Activated naive CD4-positive, alpha-beta T cell treated with Interleukin-2 at 50 U/mL for 16 hours (primary cell): ENCODE results near the gene PLD1.
"Not testable (repeated sequence)": the region's sequence is repeated elsewhere in the genome, so short reads cannot be mapped to it uniquely, and the experiment has no call there.

ENCODE experiments used
- DNase-seq: peaks from one replicate; pipeline ENCODE4 v3.0.0-alpha.2; 2020

PLD1 gene

DNA sequence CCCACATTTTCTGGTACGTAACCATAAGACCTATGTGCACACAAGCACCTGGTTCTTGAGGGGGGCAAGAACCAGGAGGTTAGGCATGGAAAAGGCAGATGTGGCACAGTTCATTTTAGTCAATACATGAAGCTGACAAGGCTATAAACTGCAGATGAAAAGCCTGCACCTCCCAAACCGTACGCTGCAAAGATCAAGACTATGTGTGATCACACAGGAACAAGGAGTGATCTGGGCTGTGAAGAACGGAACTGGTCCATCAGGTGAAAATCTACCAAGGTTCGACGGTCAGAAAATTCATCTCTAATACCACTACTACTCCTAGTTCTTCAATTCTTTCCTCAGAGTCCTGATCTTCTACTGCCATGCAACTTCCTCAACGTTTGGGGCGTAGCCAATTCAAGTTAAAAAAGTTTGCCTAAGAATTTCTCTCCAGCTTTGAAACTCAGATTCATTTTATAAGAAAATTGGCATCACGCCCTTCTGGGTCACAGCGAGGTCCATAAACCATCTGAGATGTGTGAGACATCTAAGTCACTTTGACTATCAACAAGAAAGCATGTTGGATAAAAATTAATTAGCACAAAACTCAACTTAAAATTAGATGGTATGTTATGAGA lies 41.9 kb downstream of the PLD1 start:
- no peak for DNase-seq

DNA sequence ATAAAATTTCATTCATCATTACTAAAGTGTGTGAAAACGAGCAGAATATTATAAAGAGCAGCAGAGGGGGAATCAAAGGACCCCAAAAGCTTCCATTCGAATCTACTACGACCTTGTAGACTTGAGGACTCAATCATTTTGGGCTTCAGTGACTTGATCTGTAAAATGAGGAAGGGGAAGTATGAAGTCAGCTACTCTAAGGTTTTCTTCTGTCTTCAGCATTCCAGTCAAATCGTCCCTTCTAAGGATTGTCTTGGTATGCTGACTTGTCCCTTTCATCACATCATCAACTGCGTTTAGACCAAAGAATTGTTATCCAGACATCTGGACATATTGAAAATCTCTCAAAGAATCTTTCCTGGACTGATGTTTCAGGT lies 44.8 kb downstream of the PLD1 start:
- no peak for DNase-seq

DNA sequence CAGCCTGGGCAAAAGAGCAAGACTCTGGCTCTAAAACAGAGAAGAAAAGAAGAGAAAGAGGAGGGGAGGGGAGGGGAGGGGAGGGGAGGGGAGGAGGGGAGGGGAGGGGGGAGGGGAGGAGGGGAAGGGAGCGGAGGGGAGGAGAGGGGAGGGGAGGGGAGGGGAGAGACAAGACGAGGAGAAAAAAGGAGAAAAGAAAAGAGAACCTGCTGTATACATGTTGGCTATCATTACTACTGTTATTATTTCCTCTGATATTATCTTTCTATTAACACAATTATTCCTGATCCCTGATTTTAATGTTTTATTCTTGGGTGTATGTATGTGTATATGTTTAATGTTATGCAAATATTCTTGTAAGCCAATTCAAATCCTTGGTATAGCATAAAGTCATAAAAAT lies 46.9 kb downstream of the PLD1 start:
- no peak for DNase-seq

DNA sequence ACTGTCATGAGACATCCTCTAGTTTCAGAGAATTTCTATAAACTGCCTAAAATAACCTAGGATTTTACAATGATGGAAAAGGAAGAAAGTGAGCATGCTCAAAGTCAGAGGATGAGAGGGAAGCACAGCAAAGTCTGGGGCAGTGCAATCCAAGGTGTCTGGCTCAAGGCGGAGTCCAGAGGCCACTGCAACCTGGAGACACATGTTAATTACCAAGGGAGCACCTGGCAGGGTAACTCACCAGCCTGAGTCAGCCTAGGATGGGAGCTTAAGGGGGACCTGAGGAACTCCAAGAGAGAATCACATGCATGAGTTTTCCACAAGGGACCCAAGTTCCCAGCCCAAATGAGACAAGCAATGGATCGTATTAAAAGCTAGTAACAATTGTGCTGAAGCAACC lies 49.8 kb downstream of the PLD1 start:
- no peak for DNase-seq

DNA sequence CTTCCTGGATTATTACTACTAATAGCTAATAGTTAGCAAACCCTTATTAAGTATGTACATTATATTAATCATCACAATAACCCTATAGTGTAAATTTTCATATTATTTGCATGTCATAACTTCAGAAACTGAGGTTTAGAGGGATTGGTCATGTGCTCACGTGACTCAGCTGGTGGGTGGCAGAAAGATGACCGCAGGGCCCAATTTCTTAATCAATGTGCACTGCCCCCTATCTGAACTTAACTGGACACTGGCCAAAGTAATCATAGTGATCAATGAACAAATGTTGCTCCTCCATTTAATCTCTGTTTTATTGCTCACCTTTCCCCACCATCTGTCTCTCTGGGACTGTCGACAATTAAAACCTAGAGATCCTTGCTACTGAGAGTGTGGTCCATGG lies 52.2 kb downstream of the PLD1 start:
- DNase-seq = no peak

DNA sequence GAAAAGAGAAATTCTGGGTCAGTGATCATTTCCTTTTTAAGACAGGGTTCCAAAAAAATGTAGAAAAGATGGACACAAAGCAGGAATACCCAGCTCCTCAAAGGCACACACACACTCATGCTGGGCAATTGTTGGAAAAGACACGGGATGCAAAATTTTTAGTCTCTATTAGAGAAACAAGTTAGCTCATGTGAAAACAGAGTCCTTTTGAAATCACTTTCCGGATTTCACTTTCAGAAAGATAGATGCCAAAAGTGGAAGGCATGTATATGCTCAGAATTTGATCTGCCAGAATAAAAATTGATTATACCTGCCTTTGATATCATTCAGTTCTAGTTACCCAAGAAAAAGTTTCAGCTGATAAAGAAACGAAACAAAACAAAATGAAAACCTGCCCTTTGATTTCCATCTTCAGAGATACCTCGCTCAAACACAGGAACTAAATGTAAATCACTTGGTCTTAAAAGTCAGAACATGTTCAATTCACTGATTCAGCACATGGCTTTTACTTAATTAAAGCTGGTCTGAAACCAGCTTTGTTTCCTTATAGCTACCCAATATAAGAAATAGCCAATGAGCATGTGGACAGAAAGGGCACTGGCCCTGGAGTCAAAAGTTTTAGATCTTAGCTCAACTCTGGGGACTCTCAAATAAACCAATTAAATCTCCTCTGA lies 52.8 kb downstream of the PLD1 start:
- DNase-seq = no peak

DNA sequence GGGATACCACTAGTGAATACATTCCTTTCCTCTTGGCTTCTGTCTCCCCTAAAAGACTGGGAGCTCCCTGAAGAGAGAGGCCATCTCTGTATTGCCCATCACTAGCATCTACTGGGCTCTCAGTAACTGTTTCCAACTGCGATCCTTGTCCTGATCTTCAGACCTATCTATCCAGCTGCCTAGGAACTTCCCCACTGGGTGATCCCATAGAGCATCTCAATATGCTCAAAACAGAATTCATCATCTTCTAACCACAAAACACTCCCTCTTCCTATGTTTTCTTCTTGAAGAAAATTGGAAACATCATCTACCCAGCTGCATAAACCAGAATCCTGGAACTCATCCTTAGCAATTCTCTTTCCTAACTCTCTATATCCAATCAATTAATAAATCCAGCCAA lies 54.6 kb downstream of the PLD1 start:
- no peak for DNase-seq

DNA sequence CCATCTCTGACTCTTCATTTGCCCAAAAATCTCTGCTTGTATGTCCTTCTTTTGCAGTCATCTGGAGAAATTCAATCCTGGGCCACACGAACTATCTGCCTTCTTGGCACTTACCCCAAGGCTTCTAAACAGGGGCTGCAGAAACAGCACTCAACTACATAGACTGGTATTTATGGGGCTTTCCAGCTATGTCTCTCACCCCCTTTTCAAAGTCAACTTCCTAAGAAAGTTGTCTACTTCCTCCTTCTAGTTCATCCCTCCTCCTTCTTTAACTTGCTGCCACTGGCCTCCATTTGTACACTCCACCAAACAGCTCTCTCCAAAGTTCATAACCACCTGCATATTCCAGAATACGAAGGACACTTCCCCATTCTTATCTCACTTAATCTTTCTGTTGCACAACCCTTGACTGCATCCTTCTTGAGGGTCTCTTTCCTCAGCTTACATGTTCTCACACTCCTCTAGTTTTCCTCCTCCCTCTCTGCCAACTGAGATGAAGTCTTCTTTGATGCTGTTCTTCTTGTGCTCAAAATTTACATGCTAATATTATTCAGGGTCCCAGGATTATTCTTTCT lies 55.2 kb downstream of the PLD1 start:
- DNase-seq = no peak

DNA sequence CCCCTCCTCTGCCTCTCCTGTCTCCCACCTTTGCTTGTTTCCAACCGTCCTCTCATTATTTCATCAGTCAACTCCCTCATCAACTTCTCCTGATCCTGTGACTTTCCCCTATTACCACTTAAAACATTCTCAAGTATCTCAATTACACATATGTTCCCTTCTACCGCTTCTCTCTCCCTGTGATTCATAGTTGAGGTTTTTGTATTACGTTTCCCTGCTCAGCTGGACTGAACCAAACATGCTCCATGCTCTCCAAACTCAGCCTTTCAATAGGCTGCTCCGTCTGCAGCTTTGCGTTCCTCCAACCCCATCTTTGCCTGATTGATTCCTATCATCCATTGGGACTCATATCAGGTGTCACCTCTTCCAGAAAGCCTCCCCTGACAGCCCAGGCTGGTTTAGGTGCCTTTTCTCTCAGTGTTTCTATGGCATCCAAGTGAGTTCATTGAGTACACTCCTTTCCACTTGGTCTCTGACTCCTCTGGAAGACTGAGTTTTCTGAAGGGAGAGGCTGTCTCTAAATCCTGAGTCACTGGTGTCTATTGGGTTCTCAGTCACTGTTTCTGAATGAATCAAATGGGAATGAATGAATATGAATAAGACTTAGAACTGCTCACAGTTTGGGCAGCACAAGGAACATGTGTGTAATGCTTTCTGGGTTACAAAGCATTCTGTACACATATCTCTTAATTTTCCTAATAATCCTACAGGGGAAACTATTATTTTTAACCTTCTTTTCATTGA lies 56.4 kb downstream of the PLD1 start:
- DNase-seq = no peak

DNA sequence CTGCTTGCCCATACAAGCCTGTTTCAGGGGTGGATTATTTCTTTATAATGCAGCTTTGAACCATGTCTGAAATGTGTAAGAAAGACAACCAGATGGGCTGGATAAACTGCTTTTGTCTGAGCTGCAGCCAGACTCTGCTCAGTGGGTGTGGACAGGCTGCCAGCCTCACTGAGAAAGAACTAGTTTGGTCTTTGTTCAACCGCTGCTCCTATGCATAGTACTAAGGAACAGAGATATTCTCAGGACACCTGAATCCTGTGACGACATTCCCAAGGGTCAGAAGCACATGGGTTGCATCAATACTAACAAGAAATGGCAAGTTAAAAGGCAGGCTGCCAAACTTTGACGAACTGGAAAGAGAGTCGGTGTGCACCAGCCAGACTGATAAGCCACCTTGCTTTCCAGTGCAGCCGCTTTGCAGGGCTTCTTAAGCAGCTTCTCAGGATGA lies 57.2 kb downstream of the PLD1 start:
- DNase-seq = no peak

DNA sequence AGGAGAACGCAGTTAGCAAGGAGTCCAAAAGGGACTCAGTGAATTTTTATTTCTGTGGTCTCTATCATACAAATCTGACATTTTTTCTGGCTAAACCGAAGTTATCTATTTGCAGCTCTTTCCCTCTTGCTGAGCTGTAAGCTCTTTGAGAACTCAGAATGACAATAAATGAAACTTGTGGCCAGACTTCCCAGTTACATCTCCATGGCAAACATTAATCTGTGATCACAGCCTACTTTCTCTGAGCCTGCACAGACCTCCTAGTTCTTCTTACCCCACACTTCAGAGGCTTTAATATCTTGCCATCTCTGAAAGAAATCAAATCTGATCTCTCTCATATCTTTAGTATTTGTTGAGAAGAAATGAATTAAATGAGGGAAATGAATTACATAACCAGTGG lies 58.0 kb downstream of the PLD1 start:
- no peak for DNase-seq

DNA sequence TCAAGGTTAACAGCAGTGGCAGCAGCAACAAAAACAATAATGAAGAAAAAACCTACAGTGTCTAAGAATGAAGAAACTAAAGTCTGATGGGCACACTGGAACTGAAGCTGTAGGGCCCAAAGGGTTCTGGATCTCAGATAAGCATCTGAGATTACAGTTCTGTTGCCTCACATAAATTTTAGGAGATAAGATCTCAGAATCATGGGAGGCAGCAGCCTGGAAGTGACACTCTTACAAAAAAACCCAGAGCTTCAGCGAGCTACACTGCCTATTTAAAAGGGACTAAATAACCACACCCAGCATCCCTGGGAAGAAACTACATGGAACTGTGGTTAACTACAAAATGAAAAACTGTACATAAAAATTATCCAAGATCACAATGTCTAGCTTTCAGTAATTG lies 61.2 kb downstream of the PLD1 start:
- DNase-seq = no peak

DNA sequence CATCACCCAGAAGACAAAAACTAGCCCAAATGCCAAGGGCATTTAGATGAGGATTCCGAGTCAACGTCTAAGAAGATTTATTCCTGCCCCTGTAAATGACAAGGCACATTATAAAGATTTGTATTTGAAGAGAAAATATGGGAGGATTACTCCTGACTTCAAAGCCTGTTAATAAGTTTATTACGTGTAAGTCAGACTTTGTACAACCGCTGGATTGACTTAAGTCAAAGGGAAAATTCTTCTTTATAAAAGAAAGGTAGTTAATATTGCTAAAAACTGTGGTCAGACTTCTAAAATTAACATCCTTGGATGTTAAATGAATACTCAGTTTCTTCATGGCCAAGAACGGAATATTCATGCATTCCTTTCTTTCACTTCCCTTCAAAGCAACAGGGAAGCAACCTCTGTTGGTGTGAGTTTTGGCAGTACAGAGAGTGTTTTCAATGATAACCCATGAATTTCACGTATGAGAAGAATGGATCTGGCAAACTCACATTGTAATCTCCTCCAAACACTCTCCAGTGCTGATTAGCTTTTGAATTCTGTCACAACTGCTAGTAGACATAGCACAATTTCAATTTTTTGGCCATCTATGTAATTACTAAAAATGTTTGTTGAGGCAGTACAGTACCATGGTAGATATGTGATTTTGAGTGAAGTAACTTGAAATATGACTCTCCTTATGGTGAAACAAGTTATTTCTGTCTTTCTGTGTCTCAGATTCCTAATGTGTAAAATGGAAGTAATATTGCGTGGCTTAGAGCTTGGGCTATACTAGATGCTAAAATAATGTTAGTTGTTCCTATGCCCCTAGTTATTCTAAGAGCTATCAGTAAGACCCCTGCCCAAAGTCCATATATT lies 62.0 kb downstream of the PLD1 start:
- DNase-seq = no peak

DNA sequence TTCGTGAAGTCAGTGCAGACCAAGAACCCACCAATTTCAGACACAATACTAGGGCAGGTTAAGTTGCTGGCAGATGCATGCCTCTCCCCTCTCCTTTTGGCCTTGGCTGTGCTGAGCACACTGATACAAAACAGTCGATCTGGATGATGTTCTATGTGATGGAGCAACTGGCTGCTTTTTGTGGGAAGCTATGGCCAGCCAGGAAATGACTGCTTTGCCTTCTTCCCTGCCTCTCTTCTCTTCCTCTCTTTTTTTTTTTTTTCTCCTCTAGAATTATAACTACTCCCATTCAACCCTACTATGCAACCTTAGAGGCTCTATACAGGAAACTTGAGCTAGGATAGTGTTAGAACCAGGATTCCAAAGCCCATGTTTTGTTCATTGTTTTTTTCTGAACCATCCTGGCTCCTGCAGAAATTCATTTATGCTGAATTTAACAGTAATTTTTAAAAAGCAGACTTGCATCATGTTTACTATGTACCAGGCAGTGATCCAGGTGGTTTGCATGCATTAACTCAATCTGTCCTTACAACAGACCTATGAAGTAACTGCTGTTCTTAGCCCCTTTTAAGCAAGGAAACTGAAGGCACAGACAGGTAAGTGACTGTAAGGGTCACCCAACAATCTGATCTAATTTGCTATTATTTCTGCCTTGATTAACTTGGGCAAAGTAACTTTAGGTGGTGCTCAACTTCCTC lies 62.9 kb downstream of the PLD1 start:
- DNase-seq = no peak

DNA sequence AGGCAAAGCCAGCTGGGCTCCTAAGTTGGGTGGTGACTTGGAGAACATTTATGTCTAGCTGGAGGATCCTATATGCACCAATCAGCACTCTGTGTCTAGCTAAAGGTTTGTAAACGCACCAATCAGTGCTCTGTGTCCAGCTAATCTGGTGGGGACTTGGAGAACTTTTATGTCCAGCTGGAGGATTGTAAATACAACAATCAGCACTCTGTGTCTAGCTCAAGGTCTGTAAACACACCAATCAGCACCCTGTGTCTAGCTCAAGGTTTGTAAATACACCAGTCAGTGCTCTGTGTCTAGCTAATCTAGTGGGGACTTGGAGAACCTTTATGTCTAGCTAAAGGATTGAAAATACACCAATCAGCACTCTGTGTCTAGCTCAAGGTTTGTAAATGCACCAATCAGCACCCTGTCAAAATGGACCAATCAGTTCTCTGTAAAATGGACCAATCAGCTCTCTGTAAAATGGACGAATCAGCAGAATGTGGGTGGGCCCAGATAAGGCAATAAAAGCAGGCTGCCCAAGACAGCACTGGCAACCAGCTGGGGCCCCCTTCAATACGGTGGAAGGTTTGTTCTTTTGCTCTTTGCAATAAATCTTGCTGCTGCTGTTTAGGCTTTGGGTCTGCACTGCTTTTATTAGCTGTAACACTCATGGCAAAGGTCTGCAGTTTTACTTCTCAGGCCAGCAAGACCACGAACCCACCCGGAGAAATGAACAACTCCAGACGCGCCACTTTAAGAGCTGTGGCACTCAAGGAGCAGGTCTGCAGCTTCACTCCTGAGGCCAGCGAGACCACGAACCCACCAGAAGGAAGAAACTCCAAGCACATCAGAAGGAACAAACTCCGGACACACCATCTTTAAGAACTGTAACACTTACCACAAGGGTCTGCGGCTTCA lies 63.7 kb downstream of the PLD1 start:
- DNase-seq = not testable (repeated sequence)

DNA sequence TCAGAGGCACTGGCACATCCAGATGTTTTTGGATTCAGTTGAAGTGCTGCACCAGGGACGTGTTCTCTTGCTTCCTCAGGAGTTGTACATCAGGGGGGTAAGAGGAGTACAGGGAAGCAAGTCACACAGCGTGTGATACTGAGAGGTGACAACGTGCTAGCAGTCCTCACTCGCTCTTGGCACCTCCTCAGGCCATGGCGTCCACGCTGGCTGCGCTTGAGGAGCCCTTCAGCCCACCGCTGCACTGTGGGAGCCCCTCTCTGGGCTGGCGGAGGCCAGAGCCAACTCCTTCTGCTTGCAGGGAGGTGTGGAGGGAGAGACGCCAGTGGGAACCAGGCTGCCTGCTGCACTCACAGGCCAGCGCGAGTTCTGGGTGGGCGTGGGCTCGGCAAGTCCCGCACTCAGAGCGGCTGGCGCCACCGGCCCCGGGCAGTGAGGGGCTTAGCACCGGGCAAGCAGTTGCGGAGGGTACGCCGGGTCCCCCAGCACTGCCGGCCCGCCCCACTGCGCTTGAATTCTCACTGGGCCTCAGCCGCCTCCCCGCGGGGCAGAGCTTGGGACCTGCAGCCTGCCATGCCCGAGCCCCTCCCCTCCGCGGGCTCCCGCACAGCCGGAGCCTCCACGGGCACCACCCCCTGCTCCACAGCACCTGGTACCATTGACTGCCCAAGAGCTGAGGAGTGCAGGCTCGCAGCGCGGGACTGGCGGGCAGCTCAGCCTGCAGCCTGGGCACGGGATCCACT lies 64.5 kb downstream of the PLD1 start:
- DNase-seq = no peak

DNA sequence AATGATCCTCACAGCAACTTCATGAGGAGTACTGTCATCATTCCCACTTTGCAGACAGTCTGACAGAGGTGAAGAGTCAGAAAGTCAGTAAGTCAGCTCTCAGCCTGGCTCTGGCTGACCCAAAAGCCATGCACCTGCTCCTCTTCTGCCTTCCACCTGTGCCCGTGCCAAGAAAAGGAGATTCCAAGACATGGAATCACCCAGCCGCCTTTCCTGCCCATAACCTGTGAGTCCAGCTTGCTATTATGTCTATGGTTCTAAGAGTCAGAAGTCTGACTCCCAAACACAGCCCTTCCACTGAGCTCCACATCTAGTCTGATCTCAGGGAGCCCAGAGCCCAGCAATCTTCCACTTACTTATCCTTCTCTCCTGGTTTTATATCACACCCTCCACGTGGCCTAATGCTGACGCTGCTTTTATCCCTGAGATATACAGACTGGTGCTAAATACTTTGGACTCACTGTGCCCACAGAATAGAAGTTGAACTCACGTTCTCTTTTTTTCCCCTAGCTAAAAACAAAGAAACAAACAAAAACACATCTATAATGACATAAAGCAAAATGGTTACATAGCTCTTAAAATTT lies 66.0 kb downstream of the PLD1 start:
- DNase-seq = no peak

DNA sequence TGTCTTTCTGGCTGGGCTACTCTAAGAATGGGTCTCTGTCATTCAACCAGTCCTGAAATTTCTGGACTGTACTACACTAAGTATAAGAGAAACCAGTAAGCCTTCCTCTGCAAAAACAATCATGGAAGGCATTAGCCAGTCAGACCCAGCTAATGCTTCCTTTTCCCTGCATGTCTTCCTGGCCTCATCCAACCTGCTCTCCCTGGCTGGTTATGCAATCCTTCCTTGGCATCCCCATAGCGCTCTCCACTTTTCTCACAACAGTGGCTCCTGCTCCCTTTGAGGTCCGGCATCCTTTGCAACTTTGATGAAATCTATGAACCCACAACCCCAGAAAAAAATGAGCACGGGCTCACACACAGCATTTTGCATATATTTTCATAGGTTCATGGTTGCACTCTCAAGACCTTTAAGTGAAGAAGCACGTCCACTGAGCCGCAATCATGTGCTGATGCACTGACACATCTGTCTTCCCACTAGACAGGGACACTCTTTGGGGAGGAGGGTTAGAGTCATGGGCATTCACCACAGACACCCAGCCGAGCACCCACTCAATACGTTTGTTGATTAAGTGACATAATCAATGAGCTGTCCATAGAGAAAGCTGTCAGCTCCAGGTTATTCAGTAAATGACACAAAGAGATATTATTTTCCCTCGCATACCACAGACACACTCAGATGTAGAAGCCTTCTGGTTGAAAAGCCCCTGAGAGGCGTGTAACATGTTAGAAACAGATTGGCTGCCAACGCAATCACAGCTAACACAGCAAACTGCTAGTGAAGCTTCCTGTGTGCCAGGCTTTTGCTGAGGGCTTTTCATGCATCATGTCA lies 66.7 kb downstream of the PLD1 start:
- DNase-seq = no peak

DNA sequence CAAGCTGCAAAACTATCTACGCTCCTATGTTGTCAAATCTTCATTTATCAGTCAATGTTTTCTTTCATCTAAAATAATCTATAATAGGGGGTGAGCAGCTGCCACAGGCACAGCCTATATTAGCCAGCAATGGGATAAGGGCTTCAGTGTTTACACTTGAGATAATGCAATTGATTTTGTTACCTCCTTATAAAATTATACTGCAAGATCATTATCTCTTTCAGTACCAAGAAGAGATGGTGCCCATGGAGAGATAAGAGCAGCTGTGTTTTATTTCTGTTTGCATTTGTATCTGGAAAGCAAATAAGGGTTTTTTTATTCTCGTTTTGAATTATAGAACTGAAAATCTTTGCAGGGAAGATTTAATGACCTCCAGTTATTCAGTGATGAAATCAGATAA lies 68.9 kb downstream of the PLD1 start:
- DNase-seq = no peak
